Body of pancreas (tissue), 4 donors: ENCODE measurements around the gene KCTD5.

Experiments used
- CTCF ChIP-seq, 7 experiments: fragments of 450-650 bp in 4 of 7; fragments of 200-600 bp in 3 of 7; sonication (generic) in 3 of 7; IDR thresholded peaks; one replicate each; pipeline ENCODE4 v1.5.1; 2016 to 2019; ENCODE audit warnings: antibody characterized with exemption in 7 of 7
- POLR2A ChIP-seq, 3 donors: fragments of 450-650 bp; IDR thresholded peaks; one replicate each; pipeline ENCODE4 v1.6.1; 2016; ENCODE audit warnings: antibody characterized with exemption in 3 of 3, mild to moderate bottlenecking in 2 of 3

- no peak for TF ChIP-seq CTCF (IDR thresholded peaks at IDR 0.05)
- TF ChIP-seq POLR2A (IDR thresholded peaks at IDR 0.05): no peak
Measured at GRCh38 chr16:2715519-2715918, 33.2 kb downstream of the KCTD5 start.
